MM.1S (cell line): ENCODE data around the gene ACAA1.

Experiments used
- DNase-seq: peaks from one replicate; pipeline ENCODE4 v3.0.0-alpha.2; 2015
- H2AFZ ChIP-seq: fragments of 300-600 bp; sonication (generic); 2 replicates; pipeline ENCODE4 v1.6.0; 2016; ENCODE audit warnings: antibody characterized with exemption, low read length
- H3F3A ChIP-seq: fragments of 300-600 bp; sonication (generic); 2 replicates; pipeline ENCODE4 v1.6.1; 2016; ENCODE audit warnings: mild to moderate bottlenecking, antibody characterized with exemption, low read length, moderate library complexity, mixed read lengths; ENCODE audit not compliant: insufficient read depth
- H3K27ac ChIP-seq: fragments of 300-600 bp; sonication (generic); 2 replicates; pipeline ENCODE4 v1.5.1; 2016; ENCODE audit warnings: mild to moderate bottlenecking, low read length
- H3K27me3 ChIP-seq: fragments of 300-600 bp; sonication (generic); replicated peaks from 2 replicates; pipeline ENCODE4 v1.6.0; 2016; ENCODE audit warnings: low read length; ENCODE audit not compliant: insufficient read depth
- H3K36me3 ChIP-seq: fragments of 300-600 bp; sonication (generic); replicated peaks from 2 replicates; pipeline ENCODE4 v1.6.1; 2016; ENCODE audit warnings: mild to moderate bottlenecking, low read length, mixed read lengths; ENCODE audit not compliant: insufficient read depth
- H3K4me1 ChIP-seq: fragments of 300-600 bp; sonication (generic); 2 replicates; pipeline ENCODE4 v1.6.1; 2016; ENCODE audit warnings: low read length, mixed read lengths
- H3K4me2 ChIP-seq: fragments of 300-600 bp; sonication (generic); 2 replicates; pipeline ENCODE4 v1.6.0; 2016; ENCODE audit warnings: low read depth, low read length
- H3K4me3 ChIP-seq: fragments of 300-600 bp; sonication (generic); 2 replicates; pipeline ENCODE4 v1.5.1; 2016; ENCODE audit warnings: low read length, mixed read lengths
- H3K79me2 ChIP-seq: fragments of 300-600 bp; sonication (generic); 2 replicates; pipeline ENCODE4 v1.6.1; 2016; ENCODE audit warnings: mixed run types, low read length, mixed read lengths
- H3K9ac ChIP-seq: fragments of 300-600 bp; sonication (generic); 2 replicates; pipeline ENCODE4 v1.6.1; 2016; ENCODE audit warnings: low read length, mixed read lengths
- H3K9me2 ChIP-seq: fragments of 300-600 bp; sonication (generic); replicated peaks from 2 replicates; pipeline ENCODE4 v1.6.1; 2016; ENCODE audit warnings: mild to moderate bottlenecking, low read length, mixed read lengths; ENCODE audit not compliant: insufficient read depth
- H3K9me3 ChIP-seq: fragments of 300-600 bp; sonication (generic); replicated peaks from 2 replicates; pipeline ENCODE4 v1.6.1; 2016; ENCODE audit warnings: mild to moderate bottlenecking, low read length, mixed read lengths; ENCODE audit not compliant: insufficient read depth
- H4K20me1 ChIP-seq: fragments of 300-600 bp; sonication (generic); 2 replicates; pipeline ENCODE4 v1.6.1; 2016; ENCODE audit warnings: mild to moderate bottlenecking, low read length, moderate library complexity, mixed read lengths; ENCODE audit not compliant: insufficient read depth
- CTCF ChIP-seq: fragments of 300-600 bp; sonication (generic); IDR thresholded peaks from 2 replicates; pipeline ENCODE4 v1.5.1; 2016; ENCODE audit warnings: antibody characterized with exemption, low read length, mixed read lengths
- EZH2 ChIP-seq: fragments of 300-600 bp; sonication (generic); optimal IDR thresholded peaks from 2 replicates; pipeline ENCODE3; 2017; ENCODE audit warnings: low read depth, mild to moderate bottlenecking, antibody characterized with exemption, low read length, mixed read lengths
- EZH2phosphoT487 ChIP-seq: fragments of 300-600 bp; sonication (generic); IDR thresholded peaks from 2 replicates; pipeline ENCODE4 v1.6.1; 2018; ENCODE audit warnings: antibody characterized with exemption, low read length

Gene ACAA1

GRCh38 chr3:38111201-38111600, 25.7 kb downstream of the ACAA1 start:
- H3K27ac ChIP-seq: no peak overlapping the region
- no peak overlapping the region for H2AFZ ChIP-seq
- DNase-seq: no peak
- H3K4me2 ChIP-seq: no peak overlapping the region
- H3K4me1 ChIP-seq: no peaks in the 10 kb centered on the region
- no peak overlapping the region for H3K9ac ChIP-seq
- H3K9me3 ChIP-seq: no peaks in the 10 kb centered on the region
- no peaks in the 10 kb centered on the region for H3K9me2 ChIP-seq
- no peaks in the 10 kb centered on the region for H3F3A ChIP-seq
- H3K79me2 ChIP-seq: no peaks in the 10 kb centered on the region
- no peaks in the 10 kb centered on the region for H3K36me3 ChIP-seq
- H3K4me3 ChIP-seq: no peak overlapping the region
- H3K27me3 ChIP-seq: no peaks in the 10 kb centered on the region
- TF ChIP-seq CTCF (no peak), EZH2phosphoT487 (no peak), EZH2 (no peak)
- H4K20me1 ChIP-seq: no peaks in the 10 kb centered on the region

GRCh38 chr3:38110314-38111050, 26.4 kb downstream of the ACAA1 start:
- no peak overlapping the region for H3K9ac ChIP-seq
- no peaks in the 10 kb centered on the region for H3K27me3 ChIP-seq
- no peak overlapping the region for H2AFZ ChIP-seq
- TF ChIP-seq EZH2: no peak
- no peak for TF ChIP-seq EZH2phosphoT487
- TF ChIP-seq CTCF: no peak
- no peaks in the 10 kb centered on the region for H3K79me2 ChIP-seq
- no peak for DNase-seq
- H3K4me3 ChIP-seq: no peak overlapping the region
- H3K36me3 ChIP-seq: no peaks in the 10 kb centered on the region
- H3K9me3 ChIP-seq: no peaks in the 10 kb centered on the region
- H4K20me1 ChIP-seq: no peaks in the 10 kb centered on the region
- H3K9me2 ChIP-seq: no peaks in the 10 kb centered on the region
- H3F3A ChIP-seq: no peaks in the 10 kb centered on the region
- H3K27ac ChIP-seq: no peak overlapping the region
- no peak overlapping the region for H3K4me2 ChIP-seq
- no peaks in the 10 kb centered on the region for H3K4me1 ChIP-seq

- no peak for TF ChIP-seq EZH2phosphoT487
- TF ChIP-seq CTCF: no peak
- no peak for TF ChIP-seq EZH2
- Histone ChIP-seq H4K20me1 (no peaks in the 10 kb centered on the region), H3K4me3 (no peak overlapping the region), H3K27ac (no peak overlapping the region), H3K36me3 (no peaks in the 10 kb centered on the region), H3K27me3 (no peaks in the 10 kb centered on the region), H3F3A (no peaks in the 10 kb centered on the region), H3K9me3 (no peaks in the 10 kb centered on the region), H3K4me1 (no peaks in the 10 kb centered on the region), H2AFZ (no peak overlapping the region), H3K4me2 (no peak overlapping the region), H3K9me2 (no peaks in the 10 kb centered on the region), H3K79me2 (no peaks in the 10 kb centered on the region), H3K9ac (no peak overlapping the region)
- no peak for DNase-seq
Observed at GRCh38 chr3:38109580-38110313, 27.2 kb downstream of the ACAA1 start.
